T-helper 22 cell (primary cell): ENCODE results near the gene CDC42.
A peak's percentile ranks its signal among the peaks of the same experiment; 100 is the strongest.

Experiments
- DNase-seq: peaks from one replicate; pipeline ENCODE4 v3.0.0-alpha.2; 2020; ENCODE audit warnings: low read depth

CDC42 gene

GRCh38 chr1:22131062-22131461 lies 78.6 kb downstream of the CDC42 start:
- no peak for DNase-seq

GRCh38 chr1:22131875-22132486 lies 79.5 kb downstream of the CDC42 start:
- peak; percentile 11 for DNase-seq

GRCh38 chr1:22132517-22133235 lies 80.2 kb downstream of the CDC42 start:
- no peak for DNase-seq

GRCh38 chr1:22133247-22133930 lies 80.9 kb downstream of the CDC42 start:
- DNase-seq = no peak

GRCh38 chr1:22133931-22134324 lies 81.4 kb downstream of the CDC42 start:
- no peak for DNase-seq

- DNase-seq = no peak
These were observed 84.7 kb downstream of the CDC42 start for GRCh38 chr1:22137004-22137720.

GRCh38 chr1:22139066-22139594 lies 86.6 kb downstream of the CDC42 start:
- no peak for DNase-seq

- no peak for DNase-seq
These were observed 87.3 kb downstream of the CDC42 start for GRCh38 chr1:22139817-22140216.
